Adrenal gland (tissue), 5 donors: ENCODE data around the gene EMID1.

Experiments used
- POLR2A ChIP-seq, 2 donors: fragments of 450-650 bp; IDR thresholded peaks; one replicate each; pipeline ENCODE4 v1.6.1; 2017; ENCODE audit warnings: antibody characterized with exemption in 2 of 2, mild to moderate bottlenecking in 2 of 2, moderate library complexity in 1 of 2
- TF ChIP-seq, protein P1 (sequence below), 6 experiments: fragments of 450-650 bp in 4 of 6; fragments of 200-600 bp in 2 of 6; sonication (generic) in 1 of 6; IDR thresholded peaks; 1 replicate in 5 of 6; 2 replicates in 1 of 6; pipeline versions ENCODE4 v1.5.1 to v1.8.0; 2016 to 2021; ENCODE audit warnings: antibody characterized with exemption in 6 of 6, mild to moderate bottlenecking in 2 of 6, moderate library complexity in 1 of 6
- donor health status: DM: no; HTN: no; CAD: no.

DNA sequence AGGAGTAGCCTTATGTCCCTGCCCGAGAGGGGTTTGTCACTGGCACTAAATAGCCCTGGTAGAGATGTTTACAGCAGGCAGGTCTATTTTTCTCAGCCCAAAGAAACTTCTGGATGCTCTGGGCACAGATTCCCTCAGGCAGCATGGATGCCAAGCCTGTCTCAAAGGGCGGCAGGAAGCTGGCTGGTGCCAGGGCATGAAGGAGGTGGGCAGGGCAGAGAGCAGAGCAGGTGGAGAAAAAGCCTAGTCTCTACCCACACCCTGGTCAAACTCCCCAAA lies 96.6 kb downstream of the EMID1 start:
- TF ChIP-seq, protein P1, sequence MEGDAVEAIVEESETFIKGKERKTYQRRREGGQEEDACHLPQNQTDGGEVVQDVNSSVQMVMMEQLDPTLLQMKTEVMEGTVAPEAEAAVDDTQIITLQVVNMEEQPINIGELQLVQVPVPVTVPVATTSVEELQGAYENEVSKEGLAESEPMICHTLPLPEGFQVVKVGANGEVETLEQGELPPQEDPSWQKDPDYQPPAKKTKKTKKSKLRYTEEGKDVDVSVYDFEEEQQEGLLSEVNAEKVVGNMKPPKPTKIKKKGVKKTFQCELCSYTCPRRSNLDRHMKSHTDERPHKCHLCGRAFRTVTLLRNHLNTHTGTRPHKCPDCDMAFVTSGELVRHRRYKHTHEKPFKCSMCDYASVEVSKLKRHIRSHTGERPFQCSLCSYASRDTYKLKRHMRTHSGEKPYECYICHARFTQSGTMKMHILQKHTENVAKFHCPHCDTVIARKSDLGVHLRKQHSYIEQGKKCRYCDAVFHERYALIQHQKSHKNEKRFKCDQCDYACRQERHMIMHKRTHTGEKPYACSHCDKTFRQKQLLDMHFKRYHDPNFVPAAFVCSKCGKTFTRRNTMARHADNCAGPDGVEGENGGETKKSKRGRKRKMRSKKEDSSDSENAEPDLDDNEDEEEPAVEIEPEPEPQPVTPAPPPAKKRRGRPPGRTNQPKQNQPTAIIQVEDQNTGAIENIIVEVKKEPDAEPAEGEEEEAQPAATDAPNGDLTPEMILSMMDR (IDR thresholded peaks at IDR 0.05) = no peak
- TF ChIP-seq POLR2A (IDR thresholded peaks at IDR 0.05) = no peak
